Endothelial cell of umbilical vein (primary cell): Measurements from ENCODE around the gene PASK. TPM values are rescaled to one million over a fixed set of nuclear protein-coding genes. Genes with fewer than 3 reads are reported as not detected.

Experiments used
- BruUV-seq: library from RNA; stranded (reverse); fragments of 400-500 nt; replicated peaks from 2 replicates; lab custom pipeline; 2021; lab: Mats Ljungman, UMichigan
- CTCF ChIA-PET: fragments of 300-600, 350-600 bp; sonication (Branson Sonifier 250); formaldehyde crosslinking; loops from one replicate; lab custom pipeline; 2021; ENCODE audit warnings: antibody characterized with exemption, inconsistent platforms; lab: Charles Lee
- POLR2A ChIA-PET: fragments of 300-600, 350-600 bp; sonication (Branson Sonifier 250); formaldehyde crosslinking; loops from one replicate; lab custom pipeline; 2021; ENCODE audit warnings: antibody characterized with exemption, inconsistent platforms; lab: Charles Lee
- DNase-seq: peaks from one replicate; pipeline ENCODE4 v3.0.0-alpha.2; 2011; ENCODE audit warnings: low read depth, low spot score
- FAIRE-seq: peaks from 2 replicates; lab custom pipeline; 2011; peaks lifted over from hg19 to GRCh38; lab: Jason Lieb, UNC
- H2AFZ ChIP-seq: 2 replicates; pipeline ENCODE4 v1.6.0; 2012; ENCODE audit warnings: low read depth, low read length, control low read depth, inconsistent platforms
- H3K27ac ChIP-seq: 2 replicates; pipeline ENCODE4 v1.5.1; 2011; ENCODE audit warnings: low read depth, mild to moderate bottlenecking, control low read depth, low read length, moderate library complexity; ENCODE audit not compliant: insufficient read depth
- H3K27me3 ChIP-seq, 2 experiments: 2 replicates each; pipeline versions ENCODE4 v1.6.0 to v1.6.1; 2011; ENCODE audit warnings: low read length in 2 of 2, mixed read lengths in 1 of 2; ENCODE audit not compliant: control insufficient read depth in 2 of 2, insufficient read depth in 2 of 2
- H3K36me3 ChIP-seq, 2 experiments: 2 replicates in 1 of 2; 3 replicates in 1 of 2; pipeline ENCODE4 v1.5.1; 2011; ENCODE audit warnings: low read length in 2 of 2, mild to moderate bottlenecking in 1 of 2, moderate library complexity in 1 of 2; ENCODE audit not compliant: control insufficient read depth in 2 of 2, insufficient read depth in 2 of 2; ENCODE audit errors: extremely low read depth in 1 of 2
- H3K4me1 ChIP-seq: 3 replicates; pipeline ENCODE4 v1.5.1; 2011; ENCODE audit warnings: mild to moderate bottlenecking, low read length; ENCODE audit not compliant: control insufficient read depth, insufficient read depth; ENCODE audit errors: extremely low read depth
- H3K4me2 ChIP-seq: 2 replicates; pipeline ENCODE4 v1.6.1; 2011; ENCODE audit warnings: low read length, control low read depth, mixed read lengths; ENCODE audit not compliant: insufficient read depth
- H3K4me3 ChIP-seq, 3 experiments: fragments of 200-600 bp in 1 of 3; sonication (generic), shearing (Covaris generic) in 1 of 3; replicated peaks in 1 of 3; 2 replicates each; pipeline ENCODE4 v1.5.1; 2011 to 2016; ENCODE audit warnings: control low read depth in 3 of 3, low read length in 3 of 3, mild to moderate bottlenecking in 2 of 3, inconsistent platforms in 1 of 3, low read depth in 1 of 3, moderate library complexity in 1 of 3; ENCODE audit not compliant: insufficient read depth in 1 of 3
- H3K79me2 ChIP-seq: 2 replicates; pipeline ENCODE4 v1.6.0; 2012; ENCODE audit warnings: low read length, inconsistent platforms; ENCODE audit not compliant: control insufficient read depth, insufficient read depth
- H3K9ac ChIP-seq: replicated peaks from 2 replicates; pipeline ENCODE3; 2011; ENCODE audit warnings: low read length, control low read depth; ENCODE audit not compliant: insufficient read depth; ENCODE audit errors: extremely low read depth
- H3K9me1 ChIP-seq: replicated peaks from 3 replicates; pipeline ENCODE4 v1.6.0; 2011; ENCODE audit warnings: mild to moderate bottlenecking, low read length; ENCODE audit not compliant: control insufficient read depth, insufficient read depth; ENCODE audit errors: extremely low read depth
- H3K9me3 ChIP-seq: replicated peaks from 2 replicates; pipeline ENCODE4 v1.5.1; 2012; ENCODE audit warnings: low read length, inconsistent platforms; ENCODE audit not compliant: control insufficient read depth, insufficient read depth
- H4K20me1 ChIP-seq: replicated peaks from 2 replicates; pipeline ENCODE3; 2011; ENCODE audit warnings: mild to moderate bottlenecking, low read length; ENCODE audit not compliant: control insufficient read depth, insufficient read depth; ENCODE audit errors: extremely low read depth
- CTCF ChIP-seq, 2 donors: IDR thresholded peaks; 1 replicate in 1 of 2; 2 replicates in 1 of 2; pipeline ENCODE4 v1.5.1; 2011; ENCODE audit warnings: low read length in 2 of 2, mild to moderate bottlenecking in 2 of 2, moderate library complexity in 2 of 2, control low read depth in 1 of 2, inconsistent platforms in 1 of 2, low read depth in 1 of 2; ENCODE audit not compliant: insufficient read depth in 1 of 2; ENCODE audit errors: extremely low read depth in 1 of 2
- EZH2 ChIP-seq: IDR thresholded peaks from 2 replicates; pipeline ENCODE4 v1.6.1; 2012; ENCODE audit warnings: borderline replicate concordance, low read depth, mild to moderate bottlenecking, moderate library complexity, low read length, inconsistent platforms; ENCODE audit not compliant: severe bottlenecking
- FOS ChIP-seq: IDR thresholded peaks from 2 replicates; pipeline ENCODE4 v1.6.1; 2011; ENCODE audit warnings: mild to moderate bottlenecking, low read length, moderate library complexity, borderline replicate concordance; ENCODE audit not compliant: insufficient read depth
- GATA2 ChIP-seq: IDR thresholded peaks from 2 replicates; pipeline ENCODE4 v1.7.0; 2011; ENCODE audit warnings: low read depth, mild to moderate bottlenecking, moderate library complexity, mixed read lengths, low read length; ENCODE audit not compliant: insufficient read length, insufficient read depth
- JUN ChIP-seq: IDR thresholded peaks from 2 replicates; pipeline ENCODE4 v1.6.1; 2011; ENCODE audit warnings: borderline replicate concordance, low read depth; ENCODE audit not compliant: insufficient read length, insufficient read depth
- MYC ChIP-seq: IDR thresholded peaks from one replicate; pipeline ENCODE4 v1.6.1; 2011; ENCODE audit warnings: mild to moderate bottlenecking, low read depth, low read length
- POLR2A ChIP-seq: IDR thresholded peaks from 2 replicates; pipeline ENCODE4 v1.6.1; 2012; ENCODE audit warnings: low read depth, mild to moderate bottlenecking, control low read depth, low read length
- POLR2AphosphoS5 ChIP-seq: IDR thresholded peaks from 2 replicates; pipeline ENCODE4 v1.6.1; 2012; ENCODE audit warnings: low read depth, mild to moderate bottlenecking, control low read depth, low read length, moderate library complexity; ENCODE audit not compliant: insufficient read depth
- dilution Hi-C: fragments of 300-500 bp; cut with MboI; formaldehyde crosslinking; loops from one replicate; pipeline ENCODE4 v1.15.0; 2019; ENCODE audit warnings: low sequenced_read_pairs; ENCODE audit not compliant: extremely low pct_ligation_motif_present
- intact Hi-C: fragments of 100-400 bp; cut with micrococcal nuclease; formaldehyde crosslinking; loops from one replicate; pipeline ENCODE4 v1.10.0; 2022
- polyA plus RNA-seq, 4 experiments: library from polyadenylated mRNA; depleted of rRNA in 3 of 4; stranded (reverse) in 3 of 4; unstranded in 1 of 4; fragments of >200 nt; gene quantifications; 2 replicates each; pipeline versions ENCODE4 v1.2.1 to v1.2.3, GENCODE V29; 2011 to 2012; ENCODE audit warnings: missing spikeins in 1 of 4
- total RNA-seq: library from RNA; stranded (reverse); gene quantifications from 2 replicates; pipeline ENCODE4 v1.2.3, GENCODE V29; 2021

PASK gene
- total and polyA plus RNA-seq, 2 donors (not counting 3 experiments of a cell fraction or from before 2014, with no cell fraction given) = 5.7 to 17.3 TPM

- DNase-seq (no peak), FAIRE-seq (no peak)
- H3K36me3 ChIP-seq = peaks cover 0 to 2% of the 10 kb centered on the region in 2 experiments
- no peaks in the 10 kb centered on the region for H4K20me1 ChIP-seq
- H3K9me3 ChIP-seq = no peaks in the 10 kb centered on the region
- ChIA-PET CTCF (no interaction called here), POLR2A (no interaction called here)
- no TSS peak for BruUV-seq
- no peaks in the 10 kb centered on the region for H3K4me1 ChIP-seq
- H3K9me1 ChIP-seq = no peaks in the 10 kb centered on the region
- H3K4me2 ChIP-seq = no peak overlapping the region
- no peak overlapping the region for H3K27ac ChIP-seq
- no peak overlapping the region for H3K9ac ChIP-seq
- dilution Hi-C loops = no loop called here
- TF ChIP-seq MYC (no peak), JUN (no peak), FOS (no peak), POLR2A (no peak), POLR2AphosphoS5 (no peak)
- H3K79me2 ChIP-seq = no peaks in the 10 kb centered on the region
- no peaks in the 10 kb centered on the region for H3K27me3 ChIP-seq
- no peak overlapping the region for H3K4me3 ChIP-seq
- intact Hi-C loops = no loop called here
- H2AFZ ChIP-seq = no peak overlapping the region
Measured at GRCh38 chr2:241187918-241188234, 38.6 kb upstream of the PASK start.

- Histone ChIP-seq H3K79me2 (no peaks in the 10 kb centered on the region), H3K27ac (no peak overlapping the region), H3K9me1 (no peaks in the 10 kb centered on the region), H3K4me3 (no peak overlapping the region), H4K20me1 (no peaks in the 10 kb centered on the region), H3K36me3 (peaks cover 0 to 5% of the 10 kb centered on the region in 2 experiments), H3K4me2 (no peak overlapping the region), H3K9ac (no peak overlapping the region), H3K27me3 (no peaks in the 10 kb centered on the region), H3K4me1 (no peaks in the 10 kb centered on the region), H3K9me3 (no peaks in the 10 kb centered on the region), H2AFZ (no peak overlapping the region)
- CTCF ChIA-PET = no interaction called here
- no peak for DNase-seq
- TF ChIP-seq JUN = no peak
- no peak for TF ChIP-seq EZH2
- no peak for TF ChIP-seq CTCF (IDR thresholded peaks at IDR 0.05; ENCODE audit: extremely low read depth in 1 of 2, insufficient read depth in 1 of 2, low read depth in 1 of 2, low read length in 2 of 2)
- no peak for TF ChIP-seq POLR2A
- TF ChIP-seq MYC = no peak
- TF ChIP-seq FOS = no peak
- no peak for TF ChIP-seq GATA2
- intact Hi-C loops = no loop called here
- BruUV-seq = no TSS peak
- dilution Hi-C loops = no loop called here
- FAIRE-seq = no peak
- POLR2A ChIA-PET = no interaction called here
Measured at GRCh38 chr2:241187101-241187917, 38.0 kb upstream of the PASK start.
